NCI-H1105 (cell line): ENCODE measurements around the gene UCN2.
"Not testable (repeated sequence)": the region's sequence is repeated elsewhere in the genome, so short reads cannot be mapped to it uniquely, and the experiment has no call there.

Source experiments
- DNase-seq: peaks from one replicate; lab custom pipeline; 2025; lab: John Stamatoyannopoulos, UW

The UCN2 gene

GRCh38 chr3:48536116-48536515 is 27.5 kb downstream of the UCN2 start:
- DNase-seq, result no peak

- DNase-seq, result no peak
These were observed 28.0 kb downstream of the UCN2 start for GRCh38 chr3:48535578-48535977.

- no peak for DNase-seq
These were observed 30.6 kb downstream of the UCN2 start for GRCh38 chr3:48532977-48533337.

- DNase-seq, result no peak
These were observed 31.2 kb downstream of the UCN2 start for GRCh38 chr3:48532271-48532976.

GRCh38 chr3:48530701-48531100 is 32.9 kb downstream of the UCN2 start:
- DNase-seq, result not testable (repeated sequence)

- DNase-seq, result no peak
These were observed 34.8 kb downstream of the UCN2 start for GRCh38 chr3:48528754-48529153.

- no peak for DNase-seq
These were observed 35.5 kb downstream of the UCN2 start for GRCh38 chr3:48528048-48528447.

- DNase-seq, result no peak
These were observed 38.6 kb downstream of the UCN2 start for GRCh38 chr3:48524970-48525369.

GRCh38 chr3:48521635-48522034 is 41.9 kb downstream of the UCN2 start:
- no peak for DNase-seq

GRCh38 chr3:48519277-48519643 is 44.3 kb downstream of the UCN2 start:
- DNase-seq, result no peak

GRCh38 chr3:48518638-48519276 is 44.8 kb downstream of the UCN2 start:
- DNase-seq, result no peak

GRCh38 chr3:48518069-48518468 is 45.5 kb downstream of the UCN2 start:
- DNase-seq, result no peak

- DNase-seq, result no peak
These were observed 47.0 kb downstream of the UCN2 start for GRCh38 chr3:48516571-48516970.

- no peak for DNase-seq
These were observed 49.0 kb downstream of the UCN2 start for GRCh38 chr3:48514431-48515227.
